Measurements from ENCODE around the gene STAG1. TPM values are rescaled to one million over a fixed set of nuclear protein-coding genes. Genes with fewer than 3 reads are reported as not detected.

Gene STAG1
- total and polyA plus RNA-seq, 4 donors, result 4.6 to 28.0 (median 16.6) TPM

DNA sequence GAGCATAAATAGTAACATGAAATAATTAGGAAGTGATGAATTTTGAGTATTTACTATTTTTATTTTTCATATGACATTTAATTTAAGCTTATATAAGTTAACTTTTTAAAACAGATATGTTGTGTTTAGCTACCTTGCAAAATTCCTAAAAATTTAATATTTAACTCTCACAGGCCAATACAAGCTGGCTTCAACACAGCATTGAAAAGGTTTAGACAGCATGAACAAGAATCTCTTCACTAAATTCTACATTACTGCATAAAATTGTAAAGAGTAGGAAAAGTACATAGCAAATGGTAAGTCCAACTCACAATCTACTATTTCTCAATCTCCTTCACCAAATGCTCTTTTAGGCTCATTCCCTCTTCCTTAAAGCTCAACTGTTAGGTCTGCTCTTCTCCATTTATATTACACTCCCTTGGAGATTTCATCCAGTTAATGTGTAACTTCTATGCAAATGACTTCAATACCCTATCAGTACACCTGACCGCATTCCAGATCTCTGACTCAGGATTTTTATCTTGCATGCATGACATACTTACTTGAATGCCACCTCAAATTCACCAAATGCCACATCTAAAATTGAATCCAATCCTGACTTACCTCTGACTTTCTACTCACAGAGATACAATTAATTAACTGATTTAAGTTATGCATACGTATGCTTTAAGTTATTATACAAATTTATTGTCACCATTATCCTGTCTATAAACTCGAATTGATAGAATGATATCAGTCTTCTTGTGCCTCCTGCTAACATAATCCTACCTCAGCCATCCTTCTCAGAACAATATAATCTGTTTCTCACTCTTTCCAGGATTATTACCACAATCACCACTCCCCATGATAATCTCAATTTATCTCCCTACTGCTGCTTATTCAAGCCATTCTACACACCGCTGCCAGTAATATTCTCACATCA, 127.0 kb downstream of the STAG1 start:
- no peak overlapping the region for H3K9ac ChIP-seq (ENCODE audit: low read depth in 1 of 2, low read length in 2 of 2)
- no peaks in the 10 kb centered on the region for H3K27me3 ChIP-seq (ENCODE audit: control insufficient read depth in 4 of 4, insufficient read depth in 4 of 4, low read length in 3 of 4)
- H3K4me3 ChIP-seq (ENCODE audit: low read depth in 1 of 3, low read length in 3 of 3), result no peak overlapping the region
- H3K9me3 ChIP-seq (ENCODE audit: control insufficient read depth in 4 of 4, low read length in 3 of 4), result no peaks in the 10 kb centered on the region
- H3K36me3 ChIP-seq (ENCODE audit: control insufficient read depth in 4 of 4, insufficient read depth in 3 of 4, low read depth in 1 of 4, low read length in 3 of 4), result peaks cover 0 to 2% (median 0%) of the 10 kb centered on the region in 4 donors
- no peak for DNase-seq (ENCODE audit: low spot score)
- 66% methylated on average over 4 of the region's 4 CpGs for WGBS
- H3K27ac ChIP-seq (ENCODE audit: low read depth in 1 of 2, low read length in 2 of 2), result peak overlapping the region; percentile 31 to 36
- TF ChIP-seq, protein P1, sequence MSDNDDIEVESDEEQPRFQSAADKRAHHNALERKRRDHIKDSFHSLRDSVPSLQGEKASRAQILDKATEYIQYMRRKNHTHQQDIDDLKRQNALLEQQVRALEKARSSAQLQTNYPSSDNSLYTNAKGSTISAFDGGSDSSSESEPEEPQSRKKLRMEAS (IDR thresholded peaks at IDR 0.05), result peak; percentile 34
- TF ChIP-seq, protein P2, sequence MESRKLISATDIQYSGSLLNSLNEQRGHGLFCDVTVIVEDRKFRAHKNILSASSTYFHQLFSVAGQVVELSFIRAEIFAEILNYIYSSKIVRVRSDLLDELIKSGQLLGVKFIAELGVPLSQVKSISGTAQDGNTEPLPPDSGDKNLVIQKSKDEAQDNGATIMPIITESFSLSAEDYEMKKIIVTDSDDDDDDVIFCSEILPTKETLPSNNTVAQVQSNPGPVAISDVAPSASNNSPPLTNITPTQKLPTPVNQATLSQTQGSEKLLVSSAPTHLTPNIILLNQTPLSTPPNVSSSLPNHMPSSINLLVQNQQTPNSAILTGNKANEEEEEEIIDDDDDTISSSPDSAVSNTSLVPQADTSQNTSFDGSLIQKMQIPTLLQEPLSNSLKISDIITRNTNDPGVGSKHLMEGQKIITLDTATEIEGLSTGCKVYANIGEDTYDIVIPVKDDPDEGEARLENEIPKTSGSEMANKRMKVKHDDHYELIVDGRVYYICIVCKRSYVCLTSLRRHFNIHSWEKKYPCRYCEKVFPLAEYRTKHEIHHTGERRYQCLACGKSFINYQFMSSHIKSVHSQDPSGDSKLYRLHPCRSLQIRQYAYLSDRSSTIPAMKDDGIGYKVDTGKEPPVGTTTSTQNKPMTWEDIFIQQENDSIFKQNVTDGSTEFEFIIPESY (IDR thresholded peaks at IDR 0.05), result peak; percentile 19
- TF ChIP-seq, protein P3, sequence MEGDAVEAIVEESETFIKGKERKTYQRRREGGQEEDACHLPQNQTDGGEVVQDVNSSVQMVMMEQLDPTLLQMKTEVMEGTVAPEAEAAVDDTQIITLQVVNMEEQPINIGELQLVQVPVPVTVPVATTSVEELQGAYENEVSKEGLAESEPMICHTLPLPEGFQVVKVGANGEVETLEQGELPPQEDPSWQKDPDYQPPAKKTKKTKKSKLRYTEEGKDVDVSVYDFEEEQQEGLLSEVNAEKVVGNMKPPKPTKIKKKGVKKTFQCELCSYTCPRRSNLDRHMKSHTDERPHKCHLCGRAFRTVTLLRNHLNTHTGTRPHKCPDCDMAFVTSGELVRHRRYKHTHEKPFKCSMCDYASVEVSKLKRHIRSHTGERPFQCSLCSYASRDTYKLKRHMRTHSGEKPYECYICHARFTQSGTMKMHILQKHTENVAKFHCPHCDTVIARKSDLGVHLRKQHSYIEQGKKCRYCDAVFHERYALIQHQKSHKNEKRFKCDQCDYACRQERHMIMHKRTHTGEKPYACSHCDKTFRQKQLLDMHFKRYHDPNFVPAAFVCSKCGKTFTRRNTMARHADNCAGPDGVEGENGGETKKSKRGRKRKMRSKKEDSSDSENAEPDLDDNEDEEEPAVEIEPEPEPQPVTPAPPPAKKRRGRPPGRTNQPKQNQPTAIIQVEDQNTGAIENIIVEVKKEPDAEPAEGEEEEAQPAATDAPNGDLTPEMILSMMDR (IDR thresholded peaks at IDR 0.05; ENCODE audit: low read depth, low read length, missing input control), result no peak
- TF ChIP-seq HNF4A (conservative IDR thresholded peaks at IDR 0.05), result peak; percentile 24 to 31
- no peak for TF ChIP-seq NR2F2 (IDR thresholded peaks at IDR 0.05)
- no peak for TF ChIP-seq GABPA (IDR thresholded peaks at IDR 0.05 in 1 of 2, conservative IDR thresholded peaks at IDR 0.05 in 1 of 2)
- peak; percentile 23 for TF ChIP-seq FOXA2 (IDR thresholded peaks at IDR 0.05)
- peak in 1 of 2 donors; percentile 19 for TF ChIP-seq RAD21 (IDR thresholded peaks at IDR 0.05)
- TF ChIP-seq HNF4G (IDR thresholded peaks at IDR 0.05), result no peak
- TF ChIP-seq JUND (IDR thresholded peaks at IDR 0.05), result peak; percentile 96 to 97
- TF ChIP-seq, protein P4, sequence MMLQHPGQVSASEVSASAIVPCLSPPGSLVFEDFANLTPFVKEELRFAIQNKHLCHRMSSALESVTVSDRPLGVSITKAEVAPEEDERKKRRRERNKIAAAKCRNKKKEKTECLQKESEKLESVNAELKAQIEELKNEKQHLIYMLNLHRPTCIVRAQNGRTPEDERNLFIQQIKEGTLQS (IDR thresholded peaks at IDR 0.05), result peak; percentile 91
- peak in 1 of 2 donors; percentile 8 for TF ChIP-seq RXRA (IDR thresholded peaks at IDR 0.05)
- TF ChIP-seq, protein P5, sequence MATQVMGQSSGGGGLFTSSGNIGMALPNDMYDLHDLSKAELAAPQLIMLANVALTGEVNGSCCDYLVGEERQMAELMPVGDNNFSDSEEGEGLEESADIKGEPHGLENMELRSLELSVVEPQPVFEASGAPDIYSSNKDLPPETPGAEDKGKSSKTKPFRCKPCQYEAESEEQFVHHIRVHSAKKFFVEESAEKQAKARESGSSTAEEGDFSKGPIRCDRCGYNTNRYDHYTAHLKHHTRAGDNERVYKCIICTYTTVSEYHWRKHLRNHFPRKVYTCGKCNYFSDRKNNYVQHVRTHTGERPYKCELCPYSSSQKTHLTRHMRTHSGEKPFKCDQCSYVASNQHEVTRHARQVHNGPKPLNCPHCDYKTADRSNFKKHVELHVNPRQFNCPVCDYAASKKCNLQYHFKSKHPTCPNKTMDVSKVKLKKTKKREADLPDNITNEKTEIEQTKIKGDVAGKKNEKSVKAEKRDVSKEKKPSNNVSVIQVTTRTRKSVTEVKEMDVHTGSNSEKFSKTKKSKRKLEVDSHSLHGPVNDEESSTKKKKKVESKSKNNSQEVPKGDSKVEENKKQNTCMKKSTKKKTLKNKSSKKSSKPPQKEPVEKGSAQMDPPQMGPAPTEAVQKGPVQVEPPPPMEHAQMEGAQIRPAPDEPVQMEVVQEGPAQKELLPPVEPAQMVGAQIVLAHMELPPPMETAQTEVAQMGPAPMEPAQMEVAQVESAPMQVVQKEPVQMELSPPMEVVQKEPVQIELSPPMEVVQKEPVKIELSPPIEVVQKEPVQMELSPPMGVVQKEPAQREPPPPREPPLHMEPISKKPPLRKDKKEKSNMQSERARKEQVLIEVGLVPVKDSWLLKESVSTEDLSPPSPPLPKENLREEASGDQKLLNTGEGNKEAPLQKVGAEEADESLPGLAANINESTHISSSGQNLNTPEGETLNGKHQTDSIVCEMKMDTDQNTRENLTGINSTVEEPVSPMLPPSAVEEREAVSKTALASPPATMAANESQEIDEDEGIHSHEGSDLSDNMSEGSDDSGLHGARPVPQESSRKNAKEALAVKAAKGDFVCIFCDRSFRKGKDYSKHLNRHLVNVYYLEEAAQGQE (IDR thresholded peaks at IDR 0.05), result peak; percentile 29
- TF ChIP-seq YY1 (IDR thresholded peaks at IDR 0.05), result peak; percentile 81
- TF ChIP-seq SP1 (IDR thresholded peaks at IDR 0.05), result peak; percentile 86
- TF ChIP-seq TAF1 (conservative IDR thresholded peaks at IDR 0.05), result peak; percentile 18
- TF ChIP-seq EGR1 (IDR thresholded peaks at IDR 0.05; ENCODE audit: low read depth in 2 of 2), result no peak
- TF ChIP-seq FOXA1 (IDR thresholded peaks at IDR 0.05), result no peak
- H3K4me1 ChIP-seq (ENCODE audit: control insufficient read depth in 4 of 4, insufficient read depth in 4 of 4, low read length in 3 of 4), result peaks cover 2 to 20% (median 14%) of the 10 kb centered on the region in 4 donors
